D721Med (cell line): ENCODE measurements around the gene BMPER.

Experiments used
- DNase-seq: peaks from one replicate; pipeline ENCODE4 v3.0.0; 2011; ENCODE audit warnings: low spot score; ENCODE audit not compliant: insufficient read length
- FAIRE-seq: peaks from 2 replicates; lab custom pipeline; 2011; peaks lifted over from hg19 to GRCh38; lab: Jason Lieb, UNC
- CTCF ChIP-seq: IDR thresholded peaks from 2 replicates; pipeline ENCODE4 v1.5.1; 2012; ENCODE audit warnings: mild to moderate bottlenecking, control low read depth; ENCODE audit not compliant: insufficient read depth; ENCODE audit errors: missing control alignments

BMPER gene

GRCh38 chr7:34191162-34191561 lies 285.8 kb downstream of the BMPER start:
- FAIRE-seq (no peak), DNase-seq (no peak)
- TF ChIP-seq CTCF, result no peak

GRCh38 chr7:34191771-34192479 lies 286.6 kb downstream of the BMPER start:
- FAIRE-seq (no peak), DNase-seq (no peak)
- TF ChIP-seq CTCF, result no peak

GRCh38 chr7:34192906-34193305 lies 287.6 kb downstream of the BMPER start:
- FAIRE-seq (no peak), DNase-seq (no peak)
- TF ChIP-seq CTCF, result no peak

GRCh38 chr7:34198231-34198641 lies 292.9 kb downstream of the BMPER start:
- no peak for TF ChIP-seq CTCF
- DNase-seq, result no peak
- no peak for FAIRE-seq
